SKM-1 treated with dmso at 0.1 percent for 144 hours (cell line): ENCODE data around the gene MRS2.
"Not testable (repeated sequence)": the region's sequence is repeated elsewhere in the genome, so short reads cannot be mapped to it uniquely, and the experiment has no call there.

Experiments used
- DNase-seq: peaks from one replicate; lab custom pipeline; 2025; ENCODE audit not compliant: unreplicated experiment; lab: John Stamatoyannopoulos, UW

The MRS2 gene

GRCh38 chr6:24402697-24403500, at the start of gene MRS2:
MRS2 (plus strand) TSS chr6:24402936; CDS start chr6:24403047, 111 bp downstream.
- DNase-seq = peak; percentile 66

GRCh38 chr6:24353861-24354260, 48.9 kb upstream of the MRS2 start:
- no peak for DNase-seq

GRCh38 chr6:24355393-24355792, 47.3 kb upstream of the MRS2 start:
- DNase-seq = no peak

- DNase-seq = no peak
Measured at GRCh38 chr6:24356310-24356973, 46.3 kb upstream of the MRS2 start.

- DNase-seq = peak; percentile 16
Measured at GRCh38 chr6:24357336-24358218, 45.2 kb upstream of the MRS2 start, which contains the start of gene DCDC2. DCDC2 (minus strand) TSS chr6:24358059; CDS start chr6:24357750, 309 bp downstream.

DNA sequence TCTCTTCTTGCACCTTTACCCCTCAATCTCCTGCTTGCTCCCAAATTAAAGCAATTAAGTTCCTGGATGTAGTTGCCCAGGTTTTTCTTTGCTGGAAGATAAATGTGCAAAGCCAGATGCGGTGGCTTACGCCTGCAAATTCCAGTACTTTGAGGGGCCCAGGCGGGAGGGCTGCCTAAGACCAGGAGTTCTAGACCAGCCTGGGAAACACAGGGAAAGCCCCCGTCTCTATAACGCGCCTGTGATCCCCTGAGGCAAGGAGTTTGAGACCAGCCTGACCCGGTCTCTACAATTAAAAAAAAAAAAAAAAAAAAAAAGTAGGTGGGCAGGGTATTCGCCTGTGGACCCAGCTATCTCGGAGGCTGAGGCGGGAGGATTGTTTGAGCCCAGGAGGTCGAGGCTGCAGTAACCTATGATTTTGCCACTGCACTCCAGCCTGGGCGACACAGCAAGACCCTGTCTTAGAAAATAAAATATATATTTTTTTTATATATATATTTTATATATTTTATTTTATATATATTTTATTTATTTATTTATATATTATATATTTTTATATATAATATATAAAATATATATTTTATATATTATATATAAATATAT, 44.4 kb upstream of the MRS2 start:
- no peak for DNase-seq

- DNase-seq = peak; percentile 86
Measured at GRCh38 chr6:24359640-24360454, 42.9 kb upstream of the MRS2 start.

DNA sequence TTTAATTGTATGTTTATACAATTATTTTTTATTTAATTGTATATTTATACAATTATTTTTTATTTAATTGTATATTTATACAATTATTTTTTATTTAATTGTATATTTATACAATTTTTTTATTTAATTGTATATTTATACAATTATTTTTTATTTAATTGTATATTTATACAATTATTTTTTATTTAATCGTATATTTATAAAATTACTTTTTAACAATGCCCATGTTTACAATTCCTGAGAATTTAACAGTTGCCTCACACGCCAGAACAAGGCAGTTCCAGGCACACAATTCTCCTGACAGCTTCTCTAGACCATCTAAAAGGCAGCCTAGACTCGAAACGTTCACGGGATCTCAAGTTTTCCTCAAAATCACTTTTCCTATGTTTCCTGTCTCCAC, 40.4 kb upstream of the MRS2 start:
- DNase-seq = not testable (repeated sequence)

DNA sequence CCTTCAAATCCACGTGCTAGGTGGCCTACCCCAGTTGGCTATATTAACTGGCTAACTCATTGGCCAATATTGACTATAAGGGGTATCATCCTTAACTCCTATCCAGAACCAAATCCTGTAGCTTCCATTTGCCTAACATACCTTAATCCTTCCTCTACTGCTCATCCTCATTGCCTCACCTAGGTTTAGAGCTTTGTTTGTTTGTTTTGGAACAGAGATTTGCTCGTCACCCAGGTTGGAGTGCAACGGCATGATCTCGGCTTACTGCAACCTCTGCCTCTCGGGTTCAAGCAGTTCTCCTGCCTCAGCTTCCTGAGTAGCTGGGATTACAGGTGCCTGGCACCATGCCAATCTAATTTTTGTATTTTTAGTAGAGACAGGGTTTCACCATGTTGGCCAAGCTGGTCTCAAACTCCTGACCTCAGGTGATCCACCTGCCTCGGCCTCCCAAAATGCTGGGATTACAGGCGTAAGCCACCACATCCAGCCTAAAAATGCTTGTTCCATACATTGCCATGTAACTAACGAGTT, 37.6 kb upstream of the MRS2 start:
- DNase-seq = not testable (repeated sequence)

- DNase-seq = no peak
Measured at GRCh38 chr6:24374612-24375011, 28.1 kb upstream of the MRS2 start.

- no peak for DNase-seq
Measured at GRCh38 chr6:24376871-24377270, 25.9 kb upstream of the MRS2 start.

DNA sequence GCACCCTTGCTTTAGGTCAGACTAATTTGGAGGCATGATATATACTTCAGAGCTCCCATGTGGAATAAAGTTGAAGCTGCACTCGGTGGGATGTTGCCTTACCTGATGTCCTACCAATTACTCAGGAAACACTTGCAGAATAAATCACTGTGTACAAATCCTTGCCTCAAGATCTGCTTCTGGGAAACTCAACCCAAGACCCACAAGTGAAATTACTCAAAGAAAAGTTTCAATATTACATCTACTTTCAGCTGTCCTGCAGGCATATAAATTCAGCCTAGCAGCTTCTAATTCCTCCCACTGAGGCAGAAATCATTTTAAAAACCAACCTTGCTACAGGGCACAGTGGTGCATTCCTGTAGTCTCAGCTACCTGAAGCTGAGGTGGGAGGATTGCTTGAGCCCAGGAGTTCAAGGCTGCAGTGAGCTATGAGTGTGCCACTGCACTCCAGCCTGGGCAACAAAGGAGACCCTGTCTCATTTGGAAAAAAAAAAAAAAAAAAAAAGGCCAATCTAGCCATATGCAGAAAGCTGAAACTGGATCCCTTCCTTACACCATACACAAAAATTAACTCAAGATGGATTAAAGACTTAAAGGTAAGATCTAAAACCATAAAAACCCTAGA, 24.2 kb upstream of the MRS2 start:
- no peak for DNase-seq

DNA sequence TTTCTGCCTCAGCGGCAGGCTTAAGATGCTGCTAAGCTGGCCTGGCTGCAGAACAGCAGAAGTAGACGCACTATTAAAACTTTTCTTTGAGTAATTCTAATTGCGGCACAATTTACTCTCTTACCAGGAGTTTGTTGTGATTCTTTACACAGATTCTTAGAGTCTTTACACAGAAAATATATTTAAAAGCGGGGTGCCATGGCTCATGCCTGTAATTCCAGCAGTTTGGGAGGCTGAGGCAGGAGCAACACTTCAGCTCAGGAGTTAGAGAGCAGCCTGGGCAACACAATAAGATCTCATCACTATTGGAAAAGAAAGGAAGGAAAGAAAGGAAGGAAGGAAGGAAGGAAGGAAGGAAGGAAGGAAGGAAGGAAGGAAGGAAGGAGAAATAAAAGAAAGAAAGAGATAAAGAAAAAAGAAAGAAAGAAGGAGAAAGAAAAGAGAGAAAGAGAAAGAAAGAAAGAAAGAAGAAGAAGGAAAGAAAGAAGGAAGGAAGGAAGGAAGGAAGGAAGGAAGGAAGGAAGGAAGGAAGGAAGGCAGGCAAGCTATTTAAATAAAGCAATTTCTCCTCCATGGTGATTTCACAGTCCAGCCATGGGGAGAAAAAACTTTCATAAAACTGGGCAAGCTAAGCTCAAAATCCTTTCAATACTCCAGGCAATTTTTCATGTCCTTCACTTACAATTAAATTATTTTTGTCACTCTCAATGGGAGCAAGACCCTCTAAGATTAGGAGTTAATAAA, 21.1 kb upstream of the MRS2 start:
- no peak for DNase-seq

- no peak for DNase-seq
Measured at GRCh38 chr6:24382220-24382540, 20.6 kb upstream of the MRS2 start.

GRCh38 chr6:24382891-24383494, 19.7 kb upstream of the MRS2 start:
- DNase-seq = not testable (repeated sequence)

GRCh38 chr6:24384369-24385130, 18.2 kb upstream of the MRS2 start:
- DNase-seq = not testable (repeated sequence)

DNA sequence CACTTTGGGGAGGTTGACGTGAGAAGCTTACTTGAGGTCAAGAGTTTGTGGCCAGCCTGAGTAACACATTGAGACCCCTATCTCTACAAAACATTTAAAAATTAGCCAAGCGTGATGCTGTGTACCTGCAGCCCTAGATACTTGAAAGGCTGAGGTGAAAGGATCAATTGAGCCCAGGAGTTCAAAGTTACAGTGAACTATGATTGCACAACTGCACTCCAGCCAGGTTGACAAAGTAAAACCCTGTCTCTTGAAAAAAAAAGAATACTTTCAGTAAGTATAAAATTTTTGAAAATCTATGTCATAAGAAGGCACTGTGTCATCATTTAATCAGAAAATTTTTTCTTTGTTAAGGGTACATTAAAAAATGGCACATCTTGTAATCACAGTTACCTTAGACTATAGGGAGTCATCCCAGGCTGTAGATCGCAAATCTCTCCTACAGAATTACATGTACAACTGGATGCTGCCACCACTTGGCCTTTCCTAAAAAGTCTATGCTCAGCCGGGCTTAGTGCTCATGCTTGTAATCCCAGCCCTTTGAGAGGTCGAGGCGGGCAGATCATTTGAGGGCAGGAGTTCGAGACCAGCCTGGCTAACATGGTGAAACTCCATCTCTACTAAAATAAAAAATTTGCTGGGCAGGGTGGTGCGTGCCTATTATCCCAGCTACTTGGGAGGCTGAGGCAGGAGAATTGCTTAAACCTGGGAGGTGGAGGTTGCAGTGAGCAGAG, 17.0 kb upstream of the MRS2 start:
- DNase-seq = no peak
